Measurements from ENCODE around the gene SLC25A21.

GRCh38 chr14:36916668-36917067 is 255.7 kb downstream of the SLC25A21 start:
- no peak for TF ChIP-seq CTCF (IDR thresholded peaks at IDR 0.05)
- no peak for TF ChIP-seq POLR2A (IDR thresholded peaks at IDR 0.05)
